ENCODE results near the gene DDX11. TPM values are rescaled to one million over a fixed set of nuclear protein-coding genes. Genes with fewer than 3 reads are reported as not detected.
"Not testable (repeated sequence)": the region's sequence is repeated elsewhere in the genome, so short reads cannot be mapped to it uniquely, and the experiment has no call there.

The DDX11 gene
- total and polyA plus RNA-seq, 4 donors, result 3.3 to 26.6 (median 13.5) TPM

GRCh38 chr12:31074333-31074874 is 744 bp downstream of the DDX11 start:
- H3K36me3 ChIP-seq (ENCODE audit: control insufficient read depth in 1 of 2, insufficient read depth in 2 of 2, low read length in 1 of 2); H3K27me3 ChIP-seq (ENCODE audit: control insufficient read depth in 1 of 2, insufficient read depth in 2 of 2, low read length in 1 of 2); intact Hi-C loops (cut with DNase I); DNase-seq; H3K9me3 ChIP-seq (ENCODE audit: control insufficient read depth, low read length); H3K4me1 ChIP-seq (ENCODE audit: control insufficient read depth in 1 of 2, insufficient read depth in 2 of 2, low read length in 2 of 2): not testable (repeated sequence)
- Histone ChIP-seq H3K27ac (ENCODE audit: low read depth in 1 of 2, low read length in 2 of 2) (peak overlapping the region in 1 of 2 donors; percentile 1), H3K4me3 (ENCODE audit: low read length in 2 of 2) (peak overlapping the region; percentile 11 to 50)
- peak; percentile 61 for ATAC-seq (ENCODE audit: low FRiP score)
- 2 to 3% methylated on average over 15 to 16 of the region's 16 CpGs for WGBS, 2 donors

GRCh38 chr12:31076150-31076549 is 2.5 kb downstream of the DDX11 start:
- H3K36me3 ChIP-seq (ENCODE audit: control insufficient read depth in 1 of 2, insufficient read depth in 2 of 2, low read length in 1 of 2); H3K27me3 ChIP-seq (ENCODE audit: control insufficient read depth in 1 of 2, insufficient read depth in 2 of 2, low read length in 1 of 2); H3K4me1 ChIP-seq (ENCODE audit: control insufficient read depth in 1 of 2, insufficient read depth in 2 of 2, low read length in 2 of 2); H3K9me3 ChIP-seq (ENCODE audit: control insufficient read depth, low read length); H3K4me3 ChIP-seq (ENCODE audit: low read length in 2 of 2); DNase-seq; ATAC-seq (ENCODE audit: low FRiP score); H3K27ac ChIP-seq (ENCODE audit: low read depth in 1 of 2, low read length in 2 of 2); intact Hi-C loops (cut with DNase I): not testable (repeated sequence)
- WGBS, 2 donors, result 86% methylated on average over 9 to 11 of the region's 11 CpGs

- ATAC-seq (ENCODE audit: low FRiP score); H3K4me3 ChIP-seq (ENCODE audit: low read length in 2 of 2); H3K27me3 ChIP-seq (ENCODE audit: control insufficient read depth in 1 of 2, insufficient read depth in 2 of 2, low read length in 1 of 2); H3K36me3 ChIP-seq (ENCODE audit: control insufficient read depth in 1 of 2, insufficient read depth in 2 of 2, low read length in 1 of 2); DNase-seq; H3K4me1 ChIP-seq (ENCODE audit: control insufficient read depth in 1 of 2, insufficient read depth in 2 of 2, low read length in 2 of 2); H3K27ac ChIP-seq (ENCODE audit: low read depth in 1 of 2, low read length in 2 of 2); H3K9me3 ChIP-seq (ENCODE audit: control insufficient read depth, low read length); intact Hi-C loops (cut with DNase I): not testable (repeated sequence)
- 89 to 90% methylated on average over 3 to 4 of the region's 4 CpGs for WGBS, 2 donors
Measured at GRCh38 chr12:31077095-31077494, 3.4 kb downstream of the DDX11 start.

GRCh38 chr12:31077998-31078397 is 4.3 kb downstream of the DDX11 start:
- WGBS, 2 donors, result 93% methylated on average over 8 of the region's 8 CpGs
- intact Hi-C loops (cut with DNase I); H3K36me3 ChIP-seq (ENCODE audit: control insufficient read depth in 1 of 2, insufficient read depth in 2 of 2, low read length in 1 of 2); H3K4me1 ChIP-seq (ENCODE audit: control insufficient read depth in 1 of 2, insufficient read depth in 2 of 2, low read length in 2 of 2); DNase-seq; H3K4me3 ChIP-seq (ENCODE audit: low read length in 2 of 2); H3K27ac ChIP-seq (ENCODE audit: low read depth in 1 of 2, low read length in 2 of 2); H3K27me3 ChIP-seq (ENCODE audit: control insufficient read depth in 1 of 2, insufficient read depth in 2 of 2, low read length in 1 of 2); ATAC-seq (ENCODE audit: low FRiP score); H3K9me3 ChIP-seq (ENCODE audit: control insufficient read depth, low read length): not testable (repeated sequence)

GRCh38 chr12:31079421-31079820 is 5.8 kb downstream of the DDX11 start:
- H3K27ac ChIP-seq (ENCODE audit: low read depth in 1 of 2, low read length in 2 of 2); ATAC-seq (ENCODE audit: low FRiP score); intact Hi-C loops (cut with DNase I); H3K36me3 ChIP-seq (ENCODE audit: control insufficient read depth in 1 of 2, insufficient read depth in 2 of 2, low read length in 1 of 2); H3K27me3 ChIP-seq (ENCODE audit: control insufficient read depth in 1 of 2, insufficient read depth in 2 of 2, low read length in 1 of 2); H3K4me1 ChIP-seq (ENCODE audit: control insufficient read depth in 1 of 2, insufficient read depth in 2 of 2, low read length in 2 of 2); H3K4me3 ChIP-seq (ENCODE audit: low read length in 2 of 2); H3K9me3 ChIP-seq (ENCODE audit: control insufficient read depth, low read length); DNase-seq: not testable (repeated sequence)
- 90 to 95% methylated on average over 4 to 5 of the region's 6 CpGs for WGBS, 2 donors

- H3K9me3 ChIP-seq (ENCODE audit: control insufficient read depth, low read length); H3K36me3 ChIP-seq (ENCODE audit: control insufficient read depth in 1 of 2, insufficient read depth in 2 of 2, low read length in 1 of 2); H3K27ac ChIP-seq (ENCODE audit: low read depth in 1 of 2, low read length in 2 of 2); H3K4me1 ChIP-seq (ENCODE audit: control insufficient read depth in 1 of 2, insufficient read depth in 2 of 2, low read length in 2 of 2); ATAC-seq (ENCODE audit: low FRiP score); DNase-seq; H3K27me3 ChIP-seq (ENCODE audit: control insufficient read depth in 1 of 2, insufficient read depth in 2 of 2, low read length in 1 of 2); H3K4me3 ChIP-seq (ENCODE audit: low read length in 2 of 2); intact Hi-C loops (cut with DNase I): not testable (repeated sequence)
- 63% methylated on average over 6 of the region's 6 CpGs for WGBS, 2 donors
Measured at GRCh38 chr12:31080221-31080620, 6.6 kb downstream of the DDX11 start.

- 94 to 95% methylated on average over 6 of the region's 6 CpGs for WGBS, 2 donors
- H3K4me1 ChIP-seq (ENCODE audit: control insufficient read depth in 1 of 2, insufficient read depth in 2 of 2, low read length in 2 of 2); H3K36me3 ChIP-seq (ENCODE audit: control insufficient read depth in 1 of 2, insufficient read depth in 2 of 2, low read length in 1 of 2); H3K9me3 ChIP-seq (ENCODE audit: control insufficient read depth, low read length); intact Hi-C loops (cut with DNase I); H3K4me3 ChIP-seq (ENCODE audit: low read length in 2 of 2); DNase-seq; H3K27ac ChIP-seq (ENCODE audit: low read depth in 1 of 2, low read length in 2 of 2); H3K27me3 ChIP-seq (ENCODE audit: control insufficient read depth in 1 of 2, insufficient read depth in 2 of 2, low read length in 1 of 2); ATAC-seq (ENCODE audit: low FRiP score): not testable (repeated sequence)
Measured at GRCh38 chr12:31081274-31081673, 7.6 kb downstream of the DDX11 start.

GRCh38 chr12:31084241-31084640 is 10.6 kb downstream of the DDX11 start:
- intact Hi-C loops (cut with DNase I); H3K4me1 ChIP-seq (ENCODE audit: control insufficient read depth in 1 of 2, insufficient read depth in 2 of 2, low read length in 2 of 2); H3K4me3 ChIP-seq (ENCODE audit: low read length in 2 of 2); H3K27ac ChIP-seq (ENCODE audit: low read depth in 1 of 2, low read length in 2 of 2); H3K27me3 ChIP-seq (ENCODE audit: control insufficient read depth in 1 of 2, insufficient read depth in 2 of 2, low read length in 1 of 2); H3K9me3 ChIP-seq (ENCODE audit: control insufficient read depth, low read length); DNase-seq; H3K36me3 ChIP-seq (ENCODE audit: control insufficient read depth in 1 of 2, insufficient read depth in 2 of 2, low read length in 1 of 2); ATAC-seq (ENCODE audit: low FRiP score): not testable (repeated sequence)
- WGBS, 2 donors, result 94 to 97% methylated on average over 12 to 13 of the region's 13 CpGs

GRCh38 chr12:31086032-31086431 is 12.4 kb downstream of the DDX11 start:
- H3K27ac ChIP-seq (ENCODE audit: low read depth in 1 of 2, low read length in 2 of 2); H3K36me3 ChIP-seq (ENCODE audit: control insufficient read depth in 1 of 2, insufficient read depth in 2 of 2, low read length in 1 of 2); ATAC-seq (ENCODE audit: low FRiP score); H3K4me1 ChIP-seq (ENCODE audit: control insufficient read depth in 1 of 2, insufficient read depth in 2 of 2, low read length in 2 of 2); H3K27me3 ChIP-seq (ENCODE audit: control insufficient read depth in 1 of 2, insufficient read depth in 2 of 2, low read length in 1 of 2); H3K4me3 ChIP-seq (ENCODE audit: low read length in 2 of 2); DNase-seq; H3K9me3 ChIP-seq (ENCODE audit: control insufficient read depth, low read length); intact Hi-C loops (cut with DNase I): not testable (repeated sequence)
- 85 to 90% methylated on average over 8 to 10 of the region's 11 CpGs for WGBS, 2 donors
